ENCODE measurements around the gene AMMECR1.

The AMMECR1 gene

DNA sequence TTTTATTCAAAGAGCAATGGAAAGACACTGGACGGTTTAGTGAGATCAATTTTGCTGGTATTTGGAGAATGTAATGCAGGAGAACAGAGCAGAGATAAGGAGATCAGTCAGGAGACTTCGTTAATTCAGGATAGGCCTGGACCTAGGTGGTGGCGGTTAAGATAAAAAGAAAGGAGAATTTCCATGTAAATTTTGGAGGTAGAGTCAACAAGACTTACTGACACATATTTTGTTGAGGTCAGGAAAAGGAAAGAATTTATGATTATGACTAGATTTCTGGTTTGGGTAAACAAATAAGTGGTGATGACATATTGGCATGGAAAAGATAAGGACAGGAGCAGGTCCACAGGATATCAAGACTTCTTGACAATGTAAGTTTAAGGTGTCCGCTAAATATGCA lies 8.8 kb upstream of the AMMECR1 start:
- TF ChIP-seq, protein P1, sequence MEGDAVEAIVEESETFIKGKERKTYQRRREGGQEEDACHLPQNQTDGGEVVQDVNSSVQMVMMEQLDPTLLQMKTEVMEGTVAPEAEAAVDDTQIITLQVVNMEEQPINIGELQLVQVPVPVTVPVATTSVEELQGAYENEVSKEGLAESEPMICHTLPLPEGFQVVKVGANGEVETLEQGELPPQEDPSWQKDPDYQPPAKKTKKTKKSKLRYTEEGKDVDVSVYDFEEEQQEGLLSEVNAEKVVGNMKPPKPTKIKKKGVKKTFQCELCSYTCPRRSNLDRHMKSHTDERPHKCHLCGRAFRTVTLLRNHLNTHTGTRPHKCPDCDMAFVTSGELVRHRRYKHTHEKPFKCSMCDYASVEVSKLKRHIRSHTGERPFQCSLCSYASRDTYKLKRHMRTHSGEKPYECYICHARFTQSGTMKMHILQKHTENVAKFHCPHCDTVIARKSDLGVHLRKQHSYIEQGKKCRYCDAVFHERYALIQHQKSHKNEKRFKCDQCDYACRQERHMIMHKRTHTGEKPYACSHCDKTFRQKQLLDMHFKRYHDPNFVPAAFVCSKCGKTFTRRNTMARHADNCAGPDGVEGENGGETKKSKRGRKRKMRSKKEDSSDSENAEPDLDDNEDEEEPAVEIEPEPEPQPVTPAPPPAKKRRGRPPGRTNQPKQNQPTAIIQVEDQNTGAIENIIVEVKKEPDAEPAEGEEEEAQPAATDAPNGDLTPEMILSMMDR (IDR thresholded peaks at IDR 0.05; ENCODE audit: poor library complexity, severe bottlenecking): no peak
- no peaks in the 10 kb centered on the region for H3K4me1 ChIP-seq (ENCODE audit: insufficient read depth, poor library complexity, severe bottlenecking)
- H3K4me3 ChIP-seq (ENCODE audit: severe bottlenecking): no peak overlapping the region
- H3K36me3 ChIP-seq (ENCODE audit: low read depth): no peaks in the 10 kb centered on the region
- DNase-seq (ENCODE audit: low spot score) (no peak), ATAC-seq (ENCODE audit: low read depth) (no peak)
- no peak overlapping the region for H3K27ac ChIP-seq (ENCODE audit: poor library complexity, severe bottlenecking)
- H3K27me3 ChIP-seq (ENCODE audit: insufficient read depth, poor library complexity, severe bottlenecking): no peaks in the 10 kb centered on the region
- no peaks in the 10 kb centered on the region for H3K9me3 ChIP-seq (ENCODE audit: severe bottlenecking)

DNA sequence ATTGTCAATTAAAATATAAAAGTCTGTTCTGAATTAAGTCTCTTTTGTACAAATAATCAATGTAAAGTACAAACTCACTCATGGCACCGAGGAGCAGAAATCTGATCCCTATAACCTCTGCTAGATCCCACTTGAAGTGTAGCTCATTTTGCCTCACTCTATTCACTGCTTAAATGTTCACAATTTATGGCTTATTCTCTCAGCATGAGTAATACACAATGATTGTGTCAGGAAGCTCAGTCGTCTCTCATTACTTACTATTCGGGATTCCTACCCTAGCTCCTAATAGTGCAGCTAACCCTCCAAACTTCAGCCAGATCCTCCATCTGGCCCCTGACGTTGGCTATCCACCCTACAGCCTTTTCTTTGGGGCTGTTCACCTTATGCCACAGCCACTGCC lies 4.7 kb upstream of the AMMECR1 start:
- H3K27me3 ChIP-seq (ENCODE audit: insufficient read depth, poor library complexity, severe bottlenecking): no peaks in the 10 kb centered on the region
- no peaks in the 10 kb centered on the region for H3K4me1 ChIP-seq (ENCODE audit: insufficient read depth, poor library complexity, severe bottlenecking)
- no peak overlapping the region for H3K4me3 ChIP-seq (ENCODE audit: severe bottlenecking)
- no peak overlapping the region for H3K27ac ChIP-seq (ENCODE audit: poor library complexity, severe bottlenecking)
- no peaks in the 10 kb centered on the region for H3K36me3 ChIP-seq (ENCODE audit: low read depth)
- DNase-seq (ENCODE audit: low spot score) (no peak), ATAC-seq (ENCODE audit: low read depth) (0 out of 3 replicates have a peak, but pooled peaks have one; percentile 48)
- TF ChIP-seq, protein P1 (IDR thresholded peaks at IDR 0.05; ENCODE audit: poor library complexity, severe bottlenecking): no peak
- H3K9me3 ChIP-seq (ENCODE audit: severe bottlenecking): no peaks in the 10 kb centered on the region

DNA sequence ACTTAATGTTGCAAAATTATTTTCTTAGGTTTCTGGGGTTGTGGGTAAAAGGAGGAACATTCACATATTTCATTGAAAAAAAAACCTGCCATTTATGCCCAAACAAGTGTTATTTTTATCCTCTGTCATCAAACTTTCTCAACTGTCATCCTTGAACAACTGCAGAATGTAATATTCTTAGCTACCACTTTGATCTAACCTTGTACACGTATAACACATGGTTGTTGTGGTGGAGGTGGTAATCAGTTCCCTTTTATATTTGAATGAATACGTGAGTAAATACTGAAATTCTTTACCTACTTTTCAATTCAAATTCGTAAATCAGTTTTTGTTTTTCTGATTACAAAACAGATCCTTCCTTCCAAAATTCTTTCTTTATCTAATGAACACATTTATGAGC lies 3.8 kb upstream of the AMMECR1 start:
- TF ChIP-seq, protein P1 (IDR thresholded peaks at IDR 0.05; ENCODE audit: poor library complexity, severe bottlenecking): no peak
- no peak overlapping the region for H3K27ac ChIP-seq (ENCODE audit: poor library complexity, severe bottlenecking)
- ATAC-seq (ENCODE audit: low read depth): no peak
- H3K36me3 ChIP-seq (ENCODE audit: low read depth): no peaks in the 10 kb centered on the region
- no peaks in the 10 kb centered on the region for H3K9me3 ChIP-seq (ENCODE audit: severe bottlenecking)
- no peaks in the 10 kb centered on the region for H3K27me3 ChIP-seq (ENCODE audit: insufficient read depth, poor library complexity, severe bottlenecking)
- H3K4me3 ChIP-seq (ENCODE audit: severe bottlenecking): no peak overlapping the region
- no peak for DNase-seq (ENCODE audit: low spot score)
- no peaks in the 10 kb centered on the region for H3K4me1 ChIP-seq (ENCODE audit: insufficient read depth, poor library complexity, severe bottlenecking)

DNA sequence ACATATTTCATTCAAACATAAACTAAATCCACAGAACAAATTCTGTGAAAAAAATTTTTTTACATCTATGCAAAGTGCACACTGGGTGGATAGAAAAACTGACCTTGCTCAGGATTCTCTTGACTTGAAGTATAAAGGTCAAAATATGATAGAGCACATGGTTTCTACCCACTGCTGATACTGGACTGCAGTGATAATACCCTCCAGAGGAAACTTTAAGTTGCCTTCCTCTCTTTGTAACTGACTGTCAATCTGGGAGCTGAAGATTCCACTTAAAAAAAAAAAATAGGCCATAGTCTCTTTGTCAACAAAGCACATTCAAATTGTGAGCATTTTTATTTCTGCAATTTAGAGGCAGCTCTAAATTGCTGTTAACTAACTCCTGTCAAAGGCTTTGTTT lies 3.2 kb upstream of the AMMECR1 start:
- H3K9me3 ChIP-seq (ENCODE audit: severe bottlenecking): no peaks in the 10 kb centered on the region
- no peaks in the 10 kb centered on the region for H3K36me3 ChIP-seq (ENCODE audit: low read depth)
- no peak overlapping the region for H3K27ac ChIP-seq (ENCODE audit: poor library complexity, severe bottlenecking)
- H3K4me3 ChIP-seq (ENCODE audit: severe bottlenecking): no peak overlapping the region
- DNase-seq (ENCODE audit: low spot score) (no peak), ATAC-seq (ENCODE audit: low read depth) (no peak)
- TF ChIP-seq, protein P1 (IDR thresholded peaks at IDR 0.05; ENCODE audit: poor library complexity, severe bottlenecking): no peak
- no peaks in the 10 kb centered on the region for H3K27me3 ChIP-seq (ENCODE audit: insufficient read depth, poor library complexity, severe bottlenecking)
- no peaks in the 10 kb centered on the region for H3K4me1 ChIP-seq (ENCODE audit: insufficient read depth, poor library complexity, severe bottlenecking)

DNA sequence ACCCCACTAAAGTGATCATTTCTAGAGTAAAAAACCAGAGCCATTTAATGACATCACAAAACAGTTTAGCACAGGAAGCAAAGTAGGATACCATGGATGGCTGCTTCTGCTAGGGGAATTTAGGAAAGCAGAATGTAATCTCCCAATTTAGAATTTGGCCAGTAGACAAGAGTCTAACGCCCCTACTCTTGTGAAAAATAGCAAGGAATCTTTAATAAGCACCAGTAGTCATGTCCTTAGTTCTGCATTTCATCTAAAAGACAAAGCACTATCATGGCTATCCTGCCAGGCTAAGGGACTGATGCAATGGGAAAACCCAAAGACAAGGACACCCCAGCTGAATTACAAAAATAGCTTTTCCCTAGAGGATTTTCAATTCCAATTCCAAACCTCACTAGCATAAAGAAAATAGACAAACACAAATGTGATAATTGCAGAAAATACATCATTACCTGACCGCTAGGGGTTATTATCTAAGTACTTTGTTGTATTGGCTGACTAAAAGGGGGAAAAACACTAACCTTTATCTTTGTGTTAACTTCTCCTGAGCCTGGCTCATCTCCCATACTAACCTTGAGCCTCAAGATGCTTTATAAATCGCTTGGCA lies 2.6 kb upstream of the AMMECR1 start:
- DNase-seq (ENCODE audit: low spot score) (no peak), ATAC-seq (ENCODE audit: low read depth) (no peak)
- Histone ChIP-seq H3K9me3 (ENCODE audit: severe bottlenecking) (no peaks in the 10 kb centered on the region), H3K27ac (ENCODE audit: poor library complexity, severe bottlenecking) (no peak overlapping the region), H3K4me3 (ENCODE audit: severe bottlenecking) (no peak overlapping the region), H3K27me3 (ENCODE audit: insufficient read depth, poor library complexity, severe bottlenecking) (no peaks in the 10 kb centered on the region), H3K4me1 (ENCODE audit: insufficient read depth, poor library complexity, severe bottlenecking) (no peaks in the 10 kb centered on the region), H3K36me3 (ENCODE audit: low read depth) (no peaks in the 10 kb centered on the region)
- TF ChIP-seq, protein P1 (IDR thresholded peaks at IDR 0.05; ENCODE audit: poor library complexity, severe bottlenecking): no peak

Measured in RWPE2 (cell line).